GM21381 (cell line): ENCODE data around the gene STK39.

Experiments
- ATAC-seq: cut with Tn5 transposase; IDR thresholded peaks from one replicate; pipeline ENCODE4 v1.9.1; 2021; ENCODE audit warnings: mild to moderate bottlenecking, moderate library complexity; ENCODE audit not compliant: unreplicated experiment

Gene STK39

GRCh38 chr2:168021800-168022587 lies 225.4 kb downstream of the STK39 start:
- no peak for ATAC-seq

- ATAC-seq = no peak
These were observed 232.0 kb downstream of the STK39 start for GRCh38 chr2:168015274-168015953.

GRCh38 chr2:168009900-168010299 lies 237.5 kb downstream of the STK39 start:
- ATAC-seq = no peak

- no peak for ATAC-seq
These were observed 238.7 kb downstream of the STK39 start for GRCh38 chr2:168008646-168009195.

- no peak for ATAC-seq
These were observed 240.9 kb downstream of the STK39 start for GRCh38 chr2:168006498-168006897.

- no peak for ATAC-seq
These were observed 241.8 kb downstream of the STK39 start for GRCh38 chr2:168005586-168005985.

- no peak for ATAC-seq
These were observed 243.5 kb downstream of the STK39 start for GRCh38 chr2:168003876-168004275.

GRCh38 chr2:168002021-168002553 lies 245.3 kb downstream of the STK39 start:
- ATAC-seq = peak; percentile 57

- no peak for ATAC-seq
These were observed 255.1 kb downstream of the STK39 start for GRCh38 chr2:167992278-167992677.

- ATAC-seq = no peak
These were observed 257.3 kb downstream of the STK39 start for GRCh38 chr2:167990062-167990461.

- ATAC-seq = no peak
These were observed 259.1 kb downstream of the STK39 start for GRCh38 chr2:167988296-167988695.

- no peak for ATAC-seq
These were observed 259.8 kb downstream of the STK39 start for GRCh38 chr2:167987558-167987957.

- ATAC-seq = no peak
These were observed 260.4 kb downstream of the STK39 start for GRCh38 chr2:167987026-167987425.

- ATAC-seq = no peak
These were observed 261.2 kb downstream of the STK39 start for GRCh38 chr2:167986223-167986622.

- ATAC-seq = no peak
These were observed 265.4 kb downstream of the STK39 start for GRCh38 chr2:167981945-167982344.

GRCh38 chr2:167980439-167980838 lies 267.0 kb downstream of the STK39 start:
- ATAC-seq = no peak

- no peak for ATAC-seq
These were observed 274.6 kb downstream of the STK39 start for GRCh38 chr2:167972746-167973145.

GRCh38 chr2:167972020-167972419 lies 275.4 kb downstream of the STK39 start:
- no peak for ATAC-seq

GRCh38 chr2:167966937-167967913 lies 280.2 kb downstream of the STK39 start:
- ATAC-seq = no peak

- ATAC-seq = no peak
These were observed 281.3 kb downstream of the STK39 start for GRCh38 chr2:167965907-167966761.
